Measurements from ENCODE around the gene TIRAP. TPM values are rescaled to one million over a fixed set of nuclear protein-coding genes. Genes with fewer than 3 reads are reported as not detected.

Gene TIRAP
- total RNA-seq, 4 donors from 2014 or later: 4.5 to 5.8 (median 5.6) TPM

- Histone ChIP-seq H3K4me1 (peaks cover 11 to 21% of the 10 kb centered on the region in 2 donors), H3K4me3 (no peak overlapping the region), H3K27me3 (no peaks in the 10 kb centered on the region), H3K27ac (no peak overlapping the region), H3K36me3 (no peaks in the 10 kb centered on the region), H3K9me3 (no peaks in the 10 kb centered on the region)
- in situ Hi-C loops (cut with MboI; ENCODE audit: low sequenced_read_pairs in 4 of 4): no loop called here
- no peak for TF ChIP-seq POLR2A (IDR thresholded peaks at IDR 0.05)
- TF ChIP-seq CTCF (IDR thresholded peaks at IDR 0.05 in 4 of 5, conservative IDR thresholded peaks at IDR 0.05 in 1 of 5): no peak
- DNase-seq: peak in 1 of 2 donors; percentile 48
- intact Hi-C loops (cut with DNase I; ENCODE audit: low total_unique reads): no loop called here
- no peak for ATAC-seq
Observed at GRCh38 chr11:126284829-126285228, 1.9 kb downstream of the TIRAP start.

GRCh38 chr11:126288237-126288636 lies 5.3 kb downstream of the TIRAP start:
- in situ Hi-C loops (cut with MboI; ENCODE audit: low sequenced_read_pairs in 4 of 4) (no loop called here), intact Hi-C loops (cut with DNase I; ENCODE audit: low total_unique reads) (no loop called here)
- ATAC-seq: no peak
- no peak overlapping the region for H3K4me3 ChIP-seq
- no peak for TF ChIP-seq CTCF (IDR thresholded peaks at IDR 0.05 in 4 of 5, conservative IDR thresholded peaks at IDR 0.05 in 1 of 5)
- no peak for TF ChIP-seq POLR2A (IDR thresholded peaks at IDR 0.05)
- no peak for DNase-seq
- H3K4me1 ChIP-seq: peaks cover 2 to 14% of the 10 kb centered on the region in 2 donors
- H3K27ac ChIP-seq: no peak overlapping the region
- H3K9me3 ChIP-seq: no peaks in the 10 kb centered on the region
- H3K36me3 ChIP-seq: peaks cover 0 to 31% of the 10 kb centered on the region in 2 donors
- no peaks in the 10 kb centered on the region for H3K27me3 ChIP-seq

- in situ Hi-C loops (cut with MboI; ENCODE audit: low sequenced_read_pairs in 4 of 4): loop anchor here in 1 of 4 donors (10.0 kb wide), 1 partner anchor 64 kb away; the partner anchor contains the start of gene ST3GAL4
- no peak for ATAC-seq
- Histone ChIP-seq H3K27ac (no peak overlapping the region), H3K36me3 (peaks cover 0 to 44% of the 10 kb centered on the region in 2 donors), H3K4me1 (no peaks in the 10 kb centered on the region), H3K27me3 (no peaks in the 10 kb centered on the region), H3K4me3 (no peak overlapping the region), H3K9me3 (no peaks in the 10 kb centered on the region)
- no peak for DNase-seq
- intact Hi-C loops (cut with DNase I; ENCODE audit: low total_unique reads): no loop called here
- TF ChIP-seq POLR2A (IDR thresholded peaks at IDR 0.05): no peak
- no peak for TF ChIP-seq CTCF (IDR thresholded peaks at IDR 0.05 in 4 of 5, conservative IDR thresholded peaks at IDR 0.05 in 1 of 5)
Observed at GRCh38 chr11:126290887-126291286, 8.0 kb downstream of the TIRAP start.

GRCh38 chr11:126293726-126294125 lies 10.8 kb downstream of the TIRAP start:
- TF ChIP-seq POLR2A (IDR thresholded peaks at IDR 0.05) (no peak), CTCF (IDR thresholded peaks at IDR 0.05 in 4 of 5, conservative IDR thresholded peaks at IDR 0.05 in 1 of 5) (no peak)
- ATAC-seq (no peak), DNase-seq (no peak)
- H3K4me1 ChIP-seq: no peaks in the 10 kb centered on the region
- no peaks in the 10 kb centered on the region for H3K9me3 ChIP-seq
- H3K4me3 ChIP-seq: no peak overlapping the region
- H3K36me3 ChIP-seq: peaks cover 0 to 44% of the 10 kb centered on the region in 2 donors
- no peak overlapping the region for H3K27ac ChIP-seq
- H3K27me3 ChIP-seq: no peaks in the 10 kb centered on the region
- in situ Hi-C loops (cut with MboI; ENCODE audit: low sequenced_read_pairs in 4 of 4): loop anchor here in 1 of 4 donors (10.0 kb wide), 1 partner anchor 61 kb away; the partner anchor contains the start of gene ST3GAL4
- intact Hi-C loops (cut with DNase I; ENCODE audit: low total_unique reads): no loop called here

- H3K36me3 ChIP-seq: peaks cover 0 to 32% of the 10 kb centered on the region in 2 donors
- DNase-seq (no peak), ATAC-seq (no peak)
- TF ChIP-seq POLR2A (IDR thresholded peaks at IDR 0.05) (no peak), CTCF (IDR thresholded peaks at IDR 0.05 in 4 of 5, conservative IDR thresholded peaks at IDR 0.05 in 1 of 5) (no peak)
- in situ Hi-C loops (cut with MboI; ENCODE audit: low sequenced_read_pairs in 4 of 4) (loop anchor here in 1 of 4 donors (10.0 kb wide), 1 partner anchor 58 kb away; the partner anchor contains the start of gene ST3GAL4), intact Hi-C loops (cut with DNase I; ENCODE audit: low total_unique reads) (no loop called here)
- no peaks in the 10 kb centered on the region for H3K9me3 ChIP-seq
- H3K27me3 ChIP-seq: no peaks in the 10 kb centered on the region
- H3K4me3 ChIP-seq: no peak overlapping the region
- no peak overlapping the region for H3K27ac ChIP-seq
- H3K4me1 ChIP-seq: no peaks in the 10 kb centered on the region
Observed at GRCh38 chr11:126297004-126297403, 14.1 kb downstream of the TIRAP start.

All from gastrocnemius medialis (tissue), 4 donors.